MM.1S (cell line): ENCODE measurements around the gene FAM3B.

Experiments used
- EZH2 ChIP-seq: fragments of 300-600 bp; sonication (generic); optimal IDR thresholded peaks from 2 replicates; pipeline ENCODE3; 2017; ENCODE audit warnings: low read depth, mild to moderate bottlenecking, antibody characterized with exemption, low read length, mixed read lengths
- EZH2phosphoT487 ChIP-seq: fragments of 300-600 bp; sonication (generic); IDR thresholded peaks from 2 replicates; pipeline ENCODE4 v1.6.1; 2018; ENCODE audit warnings: antibody characterized with exemption, low read length
- TF ChIP-seq, protein P1 (sequence below): fragments of 300-600 bp; sonication (generic); IDR thresholded peaks from 2 replicates; pipeline ENCODE4 v1.5.1; 2016; ENCODE audit warnings: antibody characterized with exemption, low read length, mixed read lengths

- TF ChIP-seq, protein P1, sequence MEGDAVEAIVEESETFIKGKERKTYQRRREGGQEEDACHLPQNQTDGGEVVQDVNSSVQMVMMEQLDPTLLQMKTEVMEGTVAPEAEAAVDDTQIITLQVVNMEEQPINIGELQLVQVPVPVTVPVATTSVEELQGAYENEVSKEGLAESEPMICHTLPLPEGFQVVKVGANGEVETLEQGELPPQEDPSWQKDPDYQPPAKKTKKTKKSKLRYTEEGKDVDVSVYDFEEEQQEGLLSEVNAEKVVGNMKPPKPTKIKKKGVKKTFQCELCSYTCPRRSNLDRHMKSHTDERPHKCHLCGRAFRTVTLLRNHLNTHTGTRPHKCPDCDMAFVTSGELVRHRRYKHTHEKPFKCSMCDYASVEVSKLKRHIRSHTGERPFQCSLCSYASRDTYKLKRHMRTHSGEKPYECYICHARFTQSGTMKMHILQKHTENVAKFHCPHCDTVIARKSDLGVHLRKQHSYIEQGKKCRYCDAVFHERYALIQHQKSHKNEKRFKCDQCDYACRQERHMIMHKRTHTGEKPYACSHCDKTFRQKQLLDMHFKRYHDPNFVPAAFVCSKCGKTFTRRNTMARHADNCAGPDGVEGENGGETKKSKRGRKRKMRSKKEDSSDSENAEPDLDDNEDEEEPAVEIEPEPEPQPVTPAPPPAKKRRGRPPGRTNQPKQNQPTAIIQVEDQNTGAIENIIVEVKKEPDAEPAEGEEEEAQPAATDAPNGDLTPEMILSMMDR = no peak
- TF ChIP-seq EZH2 (no peak), EZH2phosphoT487 (no peak)
These were observed 9.4 kb upstream of the FAM3B start for GRCh38 chr21:41307219-41307618.
